ENCODE results near the gene RAB11FIP5.
"Not testable (repeated sequence)": the region's sequence is repeated elsewhere in the genome, so short reads cannot be mapped to it uniquely, and the experiment has no call there.

RAB11FIP5 gene

DNA sequence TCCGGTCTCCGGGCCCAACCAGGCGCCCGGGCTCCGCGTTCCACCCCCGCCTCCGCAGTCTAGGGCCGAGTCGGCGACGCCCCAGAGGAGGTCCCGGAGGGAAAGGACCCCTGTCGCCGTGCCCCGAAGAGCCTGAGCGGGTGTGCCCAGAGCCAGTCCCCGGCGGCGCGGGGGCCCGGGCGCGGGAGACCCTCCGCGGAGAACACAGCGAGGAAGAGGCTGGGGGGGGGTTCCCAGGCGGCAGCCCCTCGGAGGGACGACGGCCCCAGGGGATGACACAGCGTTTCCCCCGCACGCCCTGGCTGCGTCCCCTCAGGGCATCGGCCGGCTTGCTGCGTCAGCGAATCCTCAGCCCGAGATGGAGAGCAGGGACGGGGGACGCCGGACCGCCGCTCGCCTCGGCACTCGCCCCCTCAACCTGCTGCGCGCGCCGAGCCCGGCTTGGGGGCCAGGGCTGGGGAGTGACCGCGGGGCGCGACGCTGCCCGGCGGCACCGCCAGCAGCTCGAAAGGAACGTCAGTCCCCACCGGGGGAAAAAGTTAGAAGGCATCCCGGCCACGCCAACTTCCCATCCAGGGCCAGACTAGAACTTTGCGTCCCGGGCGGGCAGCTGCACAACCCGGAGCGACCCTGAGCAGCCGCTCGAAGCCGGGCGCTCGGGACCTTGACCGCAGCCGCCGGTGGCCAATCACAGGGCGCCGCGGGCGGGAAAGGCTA is 41.9 kb downstream of the RAB11FIP5 start:
- DNase-seq (ENCODE audit: low read depth) = peak; percentile 50

DNA sequence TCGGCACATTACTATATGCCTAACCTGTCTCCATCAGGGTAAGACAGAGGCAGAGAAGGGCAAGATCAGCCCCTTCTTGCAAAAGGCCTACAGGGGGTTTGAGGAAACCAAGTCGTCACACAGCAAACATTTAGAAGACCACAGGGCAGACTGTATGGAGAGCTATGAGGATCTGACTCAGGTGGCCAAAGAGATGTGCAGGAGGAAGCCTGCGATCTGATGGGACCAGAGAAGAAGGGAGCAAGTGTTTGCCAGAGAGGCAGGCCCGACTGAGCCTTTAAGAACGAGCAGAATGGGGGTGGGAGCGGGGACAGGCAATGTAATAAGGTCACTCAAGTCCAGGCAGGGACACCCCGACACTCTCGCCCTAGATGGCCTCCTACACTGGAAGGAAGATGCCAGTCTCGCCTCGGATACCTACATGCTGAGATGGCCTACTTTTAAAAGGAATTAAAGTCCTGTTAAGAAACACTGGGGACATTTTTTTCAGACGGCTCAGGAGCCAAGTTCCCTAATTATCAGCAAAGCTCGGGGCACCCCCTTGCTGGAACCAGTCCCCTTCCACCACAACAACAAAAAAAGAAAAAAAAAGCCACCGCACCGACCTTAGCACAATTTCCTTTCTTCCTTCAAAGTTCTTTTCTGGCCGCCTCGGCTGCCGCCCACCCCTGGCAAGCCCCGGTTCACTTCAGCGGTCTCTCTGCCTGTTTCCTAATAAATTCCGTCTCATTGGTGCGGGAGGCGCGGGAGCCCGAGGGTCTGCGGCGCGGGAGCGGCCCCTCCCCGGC is 42.7 kb downstream of the RAB11FIP5 start:
- DNase-seq (ENCODE audit: low read depth) = peak; percentile 25

DNA sequence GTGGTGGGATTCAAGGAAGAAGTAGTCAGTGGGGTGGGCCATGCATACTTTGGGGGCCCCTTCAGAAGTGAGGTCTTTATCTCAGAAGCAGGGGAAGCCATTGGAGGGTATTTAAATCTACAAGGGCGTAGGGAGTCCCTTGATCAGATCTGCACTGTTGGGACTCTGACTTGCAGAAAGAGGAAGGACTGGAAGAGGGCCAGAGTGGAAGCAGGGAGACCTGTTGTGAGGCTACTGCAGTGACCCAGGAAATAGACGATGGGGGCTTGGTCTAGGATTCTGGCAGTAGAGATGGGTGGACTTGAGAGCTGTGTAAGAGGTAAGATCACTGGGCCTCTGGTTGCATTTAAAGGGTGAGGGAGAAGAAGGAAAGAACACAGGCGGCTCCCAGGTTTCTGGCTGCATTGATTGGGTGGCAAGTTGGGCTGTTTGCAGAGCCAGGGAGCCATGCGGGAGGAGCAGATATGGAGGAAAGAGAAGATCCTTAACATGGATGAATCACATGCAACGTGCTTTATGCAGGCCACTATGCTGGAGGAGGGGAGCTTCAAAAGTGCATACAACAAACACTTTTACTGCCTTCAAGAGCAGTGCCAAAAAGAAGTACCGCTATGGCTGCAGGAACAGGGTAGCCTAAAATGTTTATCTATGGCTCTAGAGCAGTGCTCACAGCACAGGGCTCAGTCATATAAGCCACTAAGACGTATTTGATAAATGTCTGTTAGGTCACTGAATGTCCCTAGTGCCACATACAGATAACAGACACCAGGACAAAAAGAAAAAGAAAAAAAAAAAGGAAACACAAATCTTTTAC is 43.5 kb downstream of the RAB11FIP5 start:
- DNase-seq (ENCODE audit: low read depth) = peak; percentile 54

DNA sequence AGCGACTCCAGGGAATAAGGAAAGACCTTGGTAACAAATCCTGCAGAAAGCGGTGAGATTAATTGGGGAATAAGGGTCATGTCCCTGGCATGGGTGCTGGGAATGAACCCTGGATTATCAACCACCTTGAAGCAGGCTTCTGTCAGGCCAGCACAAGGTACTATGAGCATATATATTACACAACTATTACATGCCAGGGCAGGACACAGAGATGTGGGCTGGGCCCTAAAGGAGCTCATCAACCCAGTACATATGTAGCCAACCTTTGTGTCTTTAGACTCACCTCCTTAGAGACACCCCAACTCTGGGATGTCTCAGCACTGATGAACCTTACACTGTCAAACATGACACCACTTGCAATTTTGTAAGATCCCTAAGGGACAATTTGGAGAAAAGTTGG is 44.6 kb downstream of the RAB11FIP5 start:
- DNase-seq (ENCODE audit: low read depth) = no peak

DNA sequence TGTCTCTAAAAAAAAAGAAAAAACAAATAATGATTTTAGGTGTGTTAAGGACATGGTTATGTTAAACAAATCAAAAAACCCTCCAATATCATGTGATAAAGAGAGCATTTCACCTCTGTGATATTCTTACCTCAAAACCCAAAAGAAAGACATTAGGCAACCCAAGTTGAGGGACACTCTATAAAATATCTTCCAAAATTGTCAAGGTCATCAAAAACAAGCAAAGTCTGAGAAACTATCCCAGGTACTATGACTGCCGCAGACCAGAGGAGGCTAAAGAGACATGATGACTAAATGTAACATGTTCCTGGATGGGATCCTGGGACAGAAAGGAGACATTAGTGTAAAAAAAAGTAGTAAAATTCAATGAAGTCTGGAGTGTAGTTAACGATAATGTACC is 45.7 kb downstream of the RAB11FIP5 start:
- DNase-seq (ENCODE audit: low read depth) = no peak

DNA sequence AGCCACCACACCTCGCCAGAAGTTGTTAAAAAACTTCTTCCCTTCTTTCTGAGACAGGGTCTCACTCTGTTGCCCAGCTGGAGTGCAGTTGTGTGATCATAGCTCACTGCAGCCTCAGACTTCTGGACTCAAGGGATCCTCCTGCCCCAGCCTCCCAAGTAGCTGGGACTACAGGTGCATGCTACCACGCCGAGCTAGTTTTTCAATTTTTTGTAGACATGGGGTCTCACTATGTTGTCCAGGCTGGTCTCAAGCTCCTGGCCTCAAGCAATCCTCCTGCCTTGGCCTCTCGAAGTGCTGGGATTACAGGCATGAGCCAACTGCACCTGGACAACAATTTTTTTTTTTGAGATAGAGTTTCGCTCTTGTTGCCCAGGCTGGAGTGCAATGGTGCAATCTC is 47.7 kb downstream of the RAB11FIP5 start:
- not testable (repeated sequence) for DNase-seq (ENCODE audit: low read depth)

DNA sequence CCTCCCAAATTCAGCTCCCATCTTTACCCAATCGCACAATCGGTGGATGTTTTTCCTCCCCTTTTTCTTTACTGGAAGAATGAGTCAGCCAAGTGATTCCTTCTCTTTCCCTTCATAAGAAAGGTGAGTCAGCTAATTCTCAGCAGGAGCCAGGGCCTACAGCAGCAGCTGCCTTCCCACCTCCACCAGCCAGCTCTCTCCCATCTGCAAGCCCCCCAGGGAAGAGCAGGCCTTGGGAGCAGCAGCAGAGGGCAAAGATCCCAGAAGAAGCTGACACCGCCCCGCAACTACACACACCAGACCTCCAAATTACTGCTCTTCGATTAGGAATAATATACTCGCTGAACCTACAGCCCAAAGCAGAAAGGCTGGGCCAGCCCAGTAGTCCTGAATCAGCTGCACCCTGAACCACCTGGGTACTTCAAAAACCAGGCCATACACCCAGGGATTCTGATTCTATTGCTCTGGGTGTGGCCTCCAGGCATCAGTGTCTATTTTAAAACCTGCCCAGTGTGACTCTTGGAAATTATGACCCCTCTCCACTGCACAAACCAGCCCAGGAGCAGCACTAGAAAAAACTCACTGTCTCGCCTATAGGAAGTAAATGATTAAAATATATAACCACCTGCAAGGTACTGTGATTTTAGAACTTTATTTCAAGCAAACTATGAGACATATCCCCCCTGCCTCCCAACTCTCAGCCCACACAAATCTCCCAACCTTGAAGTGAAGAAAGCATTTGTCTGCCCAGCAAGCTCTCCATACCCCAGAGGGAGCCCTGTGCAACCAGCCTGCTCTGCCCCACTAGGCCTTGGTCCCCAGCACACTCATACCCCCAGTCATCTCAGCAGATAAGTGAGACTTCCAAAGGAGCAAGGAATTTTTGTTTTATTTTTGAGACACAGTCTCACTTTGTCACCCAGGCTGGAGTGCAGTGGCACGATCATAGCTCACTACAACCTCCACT is 48.6 kb downstream of the RAB11FIP5 start:
- DNase-seq (ENCODE audit: low read depth) = peak; percentile 85

DNA sequence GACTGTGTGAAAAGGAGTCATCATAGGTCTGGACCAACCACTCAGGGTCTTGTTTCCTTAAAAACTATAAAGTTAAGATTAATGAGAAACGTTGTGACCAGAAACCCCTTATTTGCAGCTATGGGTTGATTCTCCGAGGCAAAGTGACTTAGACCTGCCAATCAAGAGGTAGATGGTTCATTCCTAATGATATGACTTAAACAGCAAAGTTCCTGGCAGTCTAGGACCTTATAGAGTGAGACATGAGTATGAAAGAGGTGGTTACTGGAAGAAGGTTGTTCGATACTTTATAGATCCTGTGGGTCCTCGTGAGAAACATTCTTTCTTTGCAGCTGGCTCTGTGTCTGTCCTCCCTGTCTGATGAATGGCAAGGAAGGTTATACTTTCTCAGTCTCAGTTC is 49.3 kb downstream of the RAB11FIP5 start:
- no peak for DNase-seq (ENCODE audit: low read depth)

DNA sequence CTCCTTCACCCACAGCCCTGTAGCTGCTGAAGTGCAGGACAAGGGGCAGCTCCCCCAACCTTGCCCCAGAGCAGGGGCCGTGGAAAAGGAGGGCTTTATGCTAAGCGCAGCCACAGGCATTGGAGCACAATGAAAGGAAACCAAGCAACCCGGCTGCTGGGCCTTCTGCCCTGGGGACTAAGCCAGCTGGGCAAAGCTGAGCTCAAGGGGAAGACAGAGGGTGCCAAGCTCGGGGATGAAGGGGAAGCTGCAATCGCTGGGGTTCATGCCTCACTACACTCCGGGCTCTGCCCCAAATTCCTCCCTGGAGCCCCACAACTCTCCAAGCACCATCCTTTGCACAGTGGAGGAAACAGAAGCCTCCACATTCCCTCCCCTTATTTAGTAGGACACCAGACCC is 53.6 kb downstream of the RAB11FIP5 start:
- no peak for DNase-seq (ENCODE audit: low read depth)

DNA sequence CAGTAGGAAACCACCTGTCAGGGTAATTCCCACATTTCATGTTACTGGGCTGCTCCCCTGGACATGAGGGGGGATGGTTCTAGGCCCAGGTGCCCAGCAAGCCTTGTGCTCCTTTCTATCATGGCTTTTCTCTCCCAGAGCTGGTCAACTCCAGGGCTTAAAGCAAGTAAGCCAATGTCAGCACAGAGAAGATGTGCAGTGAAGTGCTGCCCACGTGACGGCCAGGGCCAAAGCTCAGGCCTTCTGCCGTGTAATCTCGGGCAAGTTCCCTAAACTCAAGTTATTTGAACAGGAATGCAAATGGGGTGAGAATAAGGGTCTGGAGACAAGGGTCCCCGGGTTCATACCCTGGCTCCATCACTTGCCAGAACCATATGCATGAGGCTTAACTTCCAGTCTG is 57.8 kb downstream of the RAB11FIP5 start:
- DNase-seq (ENCODE audit: low read depth) = no peak

DNA sequence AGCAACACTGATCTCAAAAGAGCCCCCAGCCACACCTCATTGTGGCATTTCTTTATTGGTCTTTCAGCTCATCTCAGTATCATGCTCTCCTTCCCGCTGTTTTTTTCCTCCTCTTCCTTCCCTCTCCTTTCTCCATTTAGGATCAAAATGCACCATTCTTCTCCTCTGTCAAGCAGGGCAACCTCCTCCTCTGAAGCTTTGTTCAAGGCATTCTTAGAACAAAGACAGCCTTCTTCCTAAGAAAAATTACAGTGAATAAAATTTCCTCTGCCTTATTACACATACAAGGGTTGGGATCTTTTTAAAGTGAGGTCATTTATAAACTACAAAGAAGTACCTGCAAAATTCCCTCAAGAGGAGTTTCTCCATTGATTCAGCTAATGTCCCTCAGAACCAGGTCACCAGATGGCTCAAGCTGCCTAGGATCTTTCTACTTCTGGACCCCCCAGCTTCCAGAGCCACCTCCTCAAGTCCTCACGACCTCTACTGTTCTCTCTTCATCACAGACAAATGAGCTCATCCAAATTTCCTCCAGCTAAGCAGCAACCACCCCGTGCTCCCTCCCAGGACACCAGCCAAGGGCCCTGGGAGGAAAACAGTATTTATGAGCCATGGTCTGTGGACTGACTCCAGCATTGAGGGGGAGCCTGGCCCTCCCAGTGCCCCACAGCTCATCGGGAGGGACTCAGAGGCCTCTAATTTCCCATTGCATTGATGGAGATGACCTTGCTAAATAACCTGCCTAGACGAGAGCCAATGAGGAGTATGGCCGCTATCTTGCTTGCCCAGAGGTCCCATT is 59.2 kb downstream of the RAB11FIP5 start:
- peak; percentile 65 for DNase-seq (ENCODE audit: low read depth)

DNA sequence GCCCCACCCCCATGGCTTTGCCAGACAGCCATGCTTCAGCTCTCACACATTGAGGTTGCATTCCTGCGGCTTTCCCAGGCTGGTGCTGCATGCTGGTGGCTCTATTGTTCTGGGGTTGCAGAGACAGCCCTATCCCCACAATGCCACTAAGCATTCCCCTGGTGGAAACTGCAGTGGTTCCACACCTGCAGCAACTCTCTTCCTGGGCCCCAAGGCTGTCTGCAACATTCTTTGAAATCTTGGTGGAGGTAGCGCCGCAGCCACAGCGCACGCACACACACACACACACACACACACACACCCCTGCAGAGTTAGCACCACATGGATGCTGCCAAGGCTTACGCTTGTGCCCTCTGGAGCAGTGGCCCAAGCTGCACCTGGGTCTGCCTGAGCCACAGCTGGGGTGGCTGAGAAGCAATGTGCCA is 62.6 kb downstream of the RAB11FIP5 start:
- peak; percentile 59 for DNase-seq (ENCODE audit: low read depth)

DNA sequence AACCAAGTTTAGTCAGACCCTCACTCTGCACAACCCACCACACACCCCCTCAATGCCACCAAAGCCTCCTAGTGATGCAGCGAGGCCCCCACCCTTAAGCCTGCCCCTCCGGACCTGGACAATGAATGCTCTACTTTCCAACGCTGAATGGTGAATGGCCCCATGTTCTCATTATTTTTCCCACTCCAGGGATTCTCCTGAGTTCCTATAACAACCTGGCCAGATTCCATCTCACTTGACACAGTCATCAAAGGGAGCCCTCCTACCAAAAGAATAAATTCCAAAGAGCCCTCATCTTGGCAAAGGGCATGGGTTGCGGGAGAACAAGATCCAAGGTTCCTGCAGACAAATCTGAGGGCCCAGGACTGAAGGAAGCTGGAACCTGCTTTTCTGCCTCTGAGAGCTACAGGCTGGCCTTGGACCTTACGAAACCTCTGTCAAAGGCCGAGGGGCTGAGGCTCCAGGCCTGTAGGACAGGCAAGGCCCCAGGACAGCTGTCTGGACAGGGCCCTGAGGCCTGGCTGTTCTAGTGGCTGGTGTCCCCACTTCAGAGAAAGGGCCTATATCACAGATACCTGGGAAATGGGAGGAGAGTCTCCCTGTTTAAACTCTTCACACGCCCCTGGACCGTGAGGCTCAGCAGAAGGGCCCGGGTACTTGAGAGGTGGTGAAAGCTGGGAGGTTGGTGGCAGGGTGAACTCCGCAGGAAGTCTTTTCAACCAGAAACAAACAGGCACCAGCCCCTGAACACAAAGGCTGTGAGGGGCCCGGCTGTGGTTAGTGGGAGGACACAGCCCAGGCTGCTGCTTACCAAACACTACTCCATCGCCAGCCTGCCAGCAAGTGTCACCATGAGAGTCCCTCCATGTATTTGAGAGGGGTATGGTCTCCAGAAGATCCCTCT is 68.6 kb downstream of the RAB11FIP5 start:
- no peak for DNase-seq (ENCODE audit: low read depth)

DNA sequence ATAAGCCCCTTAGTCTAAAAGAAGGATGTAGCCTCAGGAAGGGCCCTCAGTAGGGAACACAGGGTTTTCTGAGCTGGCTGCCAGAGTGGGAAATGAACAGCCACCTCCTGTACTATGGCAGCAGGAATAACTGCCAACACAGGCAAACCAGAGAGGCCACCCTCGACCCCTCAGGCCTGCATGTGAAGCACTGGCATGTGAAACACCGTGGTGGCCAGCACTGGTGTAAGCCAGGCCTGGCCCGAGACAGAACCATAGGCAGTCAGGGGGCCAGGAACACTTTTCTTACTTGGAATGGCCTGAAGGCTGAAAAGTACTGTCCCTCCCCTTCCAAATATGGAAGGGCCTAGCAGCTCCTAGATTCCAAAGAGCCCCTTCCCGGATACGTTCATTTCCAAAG is 69.5 kb downstream of the RAB11FIP5 start:
- DNase-seq (ENCODE audit: low read depth) = no peak

DNA sequence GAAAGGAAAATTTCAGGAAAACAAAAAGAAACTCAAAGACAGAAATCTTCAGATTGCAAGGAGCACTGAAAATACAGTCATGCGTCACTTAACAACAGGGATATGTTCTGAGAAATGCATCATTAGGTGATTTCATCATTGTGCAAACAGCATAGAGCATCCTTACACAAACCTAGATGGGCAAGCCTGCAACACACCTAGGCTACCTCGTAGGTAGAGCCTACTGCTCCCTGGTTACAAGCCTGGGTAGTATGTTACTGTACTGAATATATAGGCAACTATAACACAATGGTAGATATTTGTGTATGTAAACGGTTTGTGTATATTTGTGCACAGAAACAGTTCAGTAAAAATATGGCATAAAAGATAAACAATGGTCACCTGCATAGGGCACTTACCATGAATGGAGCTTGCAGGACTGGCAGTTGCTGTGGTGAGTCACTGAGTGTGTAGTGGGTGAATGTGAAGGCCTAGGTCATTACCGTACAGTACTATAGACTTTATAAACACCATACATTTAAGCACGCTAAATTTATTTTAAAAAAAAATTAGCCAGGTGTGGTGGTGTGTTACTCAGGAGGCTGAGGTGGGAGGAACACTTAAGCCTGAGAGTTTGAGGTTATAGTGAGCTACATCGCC is 74.7 kb downstream of the RAB11FIP5 start:
- DNase-seq (ENCODE audit: low read depth) = no peak

DNA sequence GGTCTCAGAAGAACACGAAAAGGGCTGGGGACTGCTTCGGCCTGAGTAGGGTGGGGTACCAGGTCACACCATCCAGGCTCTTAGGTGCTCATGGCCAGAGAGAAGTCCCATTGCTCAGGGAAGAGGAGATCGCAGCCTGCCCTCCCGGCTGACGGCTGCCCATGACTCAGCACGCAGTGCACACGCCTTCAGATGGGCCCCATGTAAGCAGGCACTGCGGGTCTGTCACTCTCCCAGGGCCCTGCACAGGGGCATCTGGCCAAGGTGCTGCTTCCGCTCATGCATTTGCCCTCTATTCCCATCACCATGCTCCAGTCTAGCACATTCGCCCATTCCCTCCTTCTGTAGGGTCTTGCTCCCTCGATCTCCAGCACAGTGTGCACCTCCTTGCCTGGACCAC is 76.0 kb downstream of the RAB11FIP5 start:
- no peak for DNase-seq (ENCODE audit: low read depth)

DNA sequence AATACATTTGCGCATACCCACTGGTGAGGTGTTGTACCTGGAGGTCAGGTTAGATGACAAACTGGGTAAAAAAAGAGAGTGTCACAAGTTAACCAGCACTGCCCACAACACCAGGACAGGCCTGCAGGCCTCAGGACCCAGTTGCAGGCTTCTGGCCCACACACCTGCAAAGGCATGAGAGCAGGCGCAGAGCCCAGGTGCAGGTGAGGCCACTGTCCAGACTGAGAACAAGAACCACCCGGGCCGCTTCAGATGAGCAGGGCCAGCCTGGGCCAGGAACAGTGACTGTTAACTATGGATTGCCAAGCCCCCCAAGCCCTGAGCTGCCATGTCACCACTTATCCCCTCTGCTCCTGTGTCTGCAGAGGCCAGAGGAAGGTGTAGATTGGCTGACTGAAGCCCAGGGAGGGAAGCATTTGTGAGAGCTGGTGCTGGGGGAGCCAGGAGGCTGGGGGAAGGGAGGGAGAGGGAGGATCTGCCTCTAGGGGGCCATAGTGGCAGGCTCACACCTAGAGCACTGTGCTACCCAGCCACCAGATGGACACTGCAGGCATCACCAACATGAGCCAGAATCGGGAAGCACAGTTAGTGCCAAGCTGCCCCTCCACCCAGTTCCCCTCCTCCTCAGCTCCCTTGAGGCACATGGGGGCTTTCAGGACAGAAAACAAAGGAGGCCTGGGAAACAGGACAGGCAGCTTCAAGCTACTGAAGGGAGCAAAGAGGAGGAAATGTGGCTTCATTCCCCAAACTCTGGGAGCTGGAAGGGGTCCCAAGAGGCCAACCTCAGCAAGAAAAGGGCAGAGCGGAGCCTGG is 76.6 kb downstream of the RAB11FIP5 start:
- peak; percentile 9 for DNase-seq (ENCODE audit: low read depth)

DNA sequence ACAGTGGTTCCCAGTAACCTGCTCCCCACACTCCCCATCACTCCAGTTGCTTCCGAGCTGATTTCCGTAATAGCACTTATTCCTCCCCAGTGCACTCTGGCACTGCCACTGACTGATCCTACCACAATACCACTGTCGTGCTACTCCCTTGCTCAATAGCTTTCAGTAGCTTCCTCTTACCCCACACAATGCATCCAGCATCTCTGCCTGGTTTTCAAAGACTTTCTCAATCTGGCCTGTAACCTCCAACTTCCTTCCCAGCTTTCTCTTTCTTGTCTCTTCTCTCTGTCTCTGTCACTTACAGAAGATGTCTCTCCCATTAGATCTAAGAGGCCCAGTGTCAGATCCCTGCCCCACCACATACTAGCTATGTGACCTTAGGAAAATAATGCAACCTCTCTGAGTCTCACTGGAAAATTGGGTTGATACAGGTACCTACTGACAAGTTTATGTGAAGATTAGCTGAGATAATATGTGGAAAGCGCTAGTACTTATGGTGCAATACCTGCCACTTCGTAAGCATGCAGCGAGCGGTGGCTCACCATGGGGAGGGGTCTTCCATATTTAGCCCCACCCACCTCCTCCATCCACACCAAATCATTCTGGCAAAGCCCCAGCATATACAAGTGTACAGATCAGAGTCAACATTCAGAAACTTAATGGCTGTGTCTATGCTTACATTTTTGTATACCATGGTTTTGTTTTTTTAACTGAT is 77.9 kb downstream of the RAB11FIP5 start:
- no peak for DNase-seq (ENCODE audit: low read depth)

Measured in EH (cell line).